Activated CD8-positive, alpha-beta memory T cell treated with anti-CD3 and anti-CD28 coated beads, Interleukin-2, amount 50 U/mL, for 1 hour (primary cell): Measurements from ENCODE around the gene RNF19B.

Experiments
- DNase-seq: peaks from one replicate; pipeline ENCODE4 v3.0.0-alpha.2; 2020; ENCODE audit errors: extremely low read depth

Gene RNF19B

GRCh38 chr1:32900956-32901822 lies 63.4 kb downstream of the RNF19B start, which contains the start of gene TMEM54:
Gene TMEM54 (minus strand): TSS chr1:32901389. CDS start chr1:32901238, 151 bp downstream.
- no peak for DNase-seq

- no peak for DNase-seq
These were observed 64.1 kb downstream of the RNF19B start for GRCh38 chr1:32900371-32900955.

- DNase-seq: no peak
These were observed 64.9 kb downstream of the RNF19B start for GRCh38 chr1:32899586-32900296.

GRCh38 chr1:32898958-32899357 lies 65.7 kb downstream of the RNF19B start:
- no peak for DNase-seq

GRCh38 chr1:32898056-32898455 lies 66.6 kb downstream of the RNF19B start:
- no peak for DNase-seq

GRCh38 chr1:32897082-32898049 lies 67.2 kb downstream of the RNF19B start:
- no peak for DNase-seq

GRCh38 chr1:32896451-32896850 lies 68.2 kb downstream of the RNF19B start:
- no peak for DNase-seq

- no peak for DNase-seq
These were observed 69.0 kb downstream of the RNF19B start for GRCh38 chr1:32895325-32896215.

GRCh38 chr1:32894681-32895080 lies 69.9 kb downstream of the RNF19B start:
- DNase-seq: no peak

GRCh38 chr1:32894019-32894600 lies 70.5 kb downstream of the RNF19B start:
- no peak for DNase-seq

- no peak for DNase-seq
These were observed 71.2 kb downstream of the RNF19B start for GRCh38 chr1:32893198-32894018.

- no peak for DNase-seq
These were observed 72.0 kb downstream of the RNF19B start for GRCh38 chr1:32892368-32893197.

- DNase-seq: no peak
These were observed 73.0 kb downstream of the RNF19B start for GRCh38 chr1:32891630-32892029.

- no peak for DNase-seq
These were observed 73.4 kb downstream of the RNF19B start for GRCh38 chr1:32891241-32891570.

GRCh38 chr1:32890516-32891240 lies 73.9 kb downstream of the RNF19B start:
- no peak for DNase-seq

- DNase-seq: no peak
These were observed 74.8 kb downstream of the RNF19B start for GRCh38 chr1:32889731-32890278.

- no peak for DNase-seq
These were observed 75.8 kb downstream of the RNF19B start for GRCh38 chr1:32888677-32889420.
